ENCODE results near the gene EIF1AD.

GRCh38 chr11:66039765-66040164 lies 37.8 kb upstream of the EIF1AD start:
- no peak for TF ChIP-seq CTCF (IDR thresholded peaks at IDR 0.05)
- TF ChIP-seq POLR2AphosphoS5 (IDR thresholded peaks at IDR 0.05), result no peak

Measured in breast epithelium (tissue), 3 donors.